HG03280 (cell line): ENCODE results near the gene NEDD4.
"Not testable (repeated sequence)": the region's sequence is repeated elsewhere in the genome, so short reads cannot be mapped to it uniquely, and the experiment has no call there.

Experiments used
- ATAC-seq: cut with Tn5 transposase; IDR thresholded peaks from one replicate; pipeline ENCODE4 v1.9.1; 2021; ENCODE audit warnings: mild to moderate bottlenecking, moderate library complexity; ENCODE audit not compliant: unreplicated experiment

The NEDD4 gene

DNA sequence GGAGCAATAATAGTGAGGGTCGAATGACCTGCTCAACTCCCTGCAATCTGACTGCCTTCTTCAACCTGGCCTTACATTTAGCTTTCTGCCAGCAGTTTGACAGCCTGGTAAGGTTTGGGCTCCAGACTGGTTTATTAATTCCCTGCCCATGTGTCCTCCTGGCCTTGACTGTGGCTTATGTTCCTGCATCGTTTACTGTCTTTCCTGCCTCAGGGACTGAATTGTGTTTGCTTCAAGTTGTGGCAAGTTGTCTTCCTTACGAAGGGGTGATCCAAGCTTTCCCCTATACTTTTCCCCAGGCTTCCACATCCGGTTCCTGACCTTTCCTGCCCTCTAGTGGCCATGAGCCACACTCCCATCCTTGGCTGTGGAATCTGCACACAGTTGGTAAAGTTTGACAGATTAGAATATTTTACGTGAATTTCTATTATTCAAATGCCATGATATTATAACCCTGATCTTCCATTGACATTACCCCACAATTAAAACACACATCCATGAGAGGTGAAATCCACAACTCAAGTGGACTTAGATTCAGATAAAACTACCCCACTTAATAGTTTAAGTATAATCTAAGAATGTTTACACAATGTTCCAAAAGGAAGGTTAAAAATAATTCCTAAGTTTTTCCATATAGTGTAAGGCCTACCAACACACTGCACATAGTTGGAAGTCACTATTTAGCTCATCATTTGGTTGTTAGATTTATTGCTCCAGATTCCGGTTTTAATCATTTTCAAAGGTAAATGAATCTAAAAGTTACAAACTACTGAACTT lies 95.7 kb downstream of the NEDD4 start:
- no peak for ATAC-seq

- no peak for ATAC-seq
Measured at GRCh38 chr15:55894399-55894965, 98.9 kb downstream of the NEDD4 start.

DNA sequence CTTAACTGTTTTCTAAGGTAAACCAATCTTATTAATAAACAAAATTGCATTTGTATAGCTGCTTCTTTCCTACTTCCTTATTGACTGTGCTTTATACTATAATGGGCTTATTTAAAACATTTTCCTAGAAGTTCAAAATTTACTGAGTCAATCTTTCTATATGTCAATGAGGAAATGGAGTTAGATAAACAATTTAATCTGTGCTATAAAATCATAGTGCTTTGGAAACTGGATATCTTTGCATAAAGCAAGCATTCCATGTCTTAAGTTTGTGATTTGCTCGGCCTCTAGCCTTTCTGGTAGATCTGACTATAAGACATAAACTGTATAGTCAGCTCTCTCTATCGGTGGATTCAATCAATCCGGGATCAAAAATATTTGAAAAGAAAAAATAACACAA lies 99.6 kb downstream of the NEDD4 start:
- no peak for ATAC-seq

- no peak for ATAC-seq
Measured at GRCh38 chr15:55891196-55891595, 102.2 kb downstream of the NEDD4 start.

DNA sequence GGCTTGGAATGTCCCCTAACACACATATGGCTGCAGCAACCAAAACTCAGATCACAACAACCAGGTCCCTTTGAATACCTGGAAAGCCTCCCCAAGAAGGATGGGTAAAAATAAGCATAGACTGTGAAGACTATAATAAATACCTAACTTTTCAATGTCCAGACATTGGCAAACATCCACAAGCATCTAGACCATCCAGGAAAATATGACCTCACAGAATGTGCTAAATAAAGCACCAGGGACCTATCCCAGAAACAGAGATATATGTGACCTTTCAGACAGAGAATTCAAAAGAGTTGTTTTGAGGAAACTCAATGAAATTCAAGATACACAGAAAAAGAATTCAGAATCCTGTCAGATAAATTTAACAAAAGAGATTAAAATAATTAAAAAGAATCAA lies 109.2 kb downstream of the NEDD4 start:
- ATAC-seq, result no peak

- no peak for ATAC-seq
Measured at GRCh38 chr15:55879181-55879580, 114.2 kb downstream of the NEDD4 start.

DNA sequence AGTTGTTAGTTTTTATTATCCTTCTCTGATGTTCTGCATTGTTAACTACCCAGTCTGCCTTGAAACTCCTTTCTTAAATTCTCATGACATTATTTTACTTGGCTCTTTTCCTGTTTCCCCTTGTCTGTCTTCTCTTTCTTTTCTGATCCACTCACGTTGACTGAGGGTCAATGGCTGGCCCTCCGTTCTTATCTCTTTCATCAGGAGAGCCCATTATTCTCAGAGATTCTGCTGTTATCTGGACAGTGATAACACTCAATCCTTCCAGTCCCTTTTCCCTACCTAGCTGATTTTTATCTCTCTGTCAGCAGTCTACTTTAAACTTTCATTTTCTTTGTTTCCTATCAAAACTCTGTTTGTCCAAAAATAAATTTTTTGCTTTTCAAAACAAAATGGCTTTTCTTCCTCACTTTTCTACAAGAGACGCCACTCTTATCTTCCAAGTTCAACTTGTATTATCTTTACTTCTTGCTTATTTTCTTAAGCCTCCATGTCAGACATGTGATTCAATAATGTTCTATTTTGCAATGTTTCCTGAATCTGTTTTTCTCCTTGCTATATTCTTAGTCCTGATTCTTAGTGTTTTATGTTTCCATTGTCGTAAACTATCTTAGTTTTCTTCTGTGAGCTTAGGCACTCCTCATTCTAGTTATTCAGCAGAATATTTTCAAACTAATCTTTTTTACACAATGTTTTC lies 120.2 kb downstream of the NEDD4 start:
- ATAC-seq, result no peak

GRCh38 chr15:55872471-55872870 lies 120.9 kb downstream of the NEDD4 start:
- no peak for ATAC-seq

GRCh38 chr15:55869660-55870059 lies 123.8 kb downstream of the NEDD4 start:
- no peak for ATAC-seq

- ATAC-seq, result no peak
Measured at GRCh38 chr15:55868707-55869106, 124.7 kb downstream of the NEDD4 start.

GRCh38 chr15:55868291-55868690 lies 125.1 kb downstream of the NEDD4 start:
- ATAC-seq, result not testable (repeated sequence)

GRCh38 chr15:55863911-55864310 lies 129.5 kb downstream of the NEDD4 start:
- ATAC-seq, result no peak

GRCh38 chr15:55861115-55861514 lies 132.3 kb downstream of the NEDD4 start:
- ATAC-seq, result no peak

GRCh38 chr15:55860468-55860867 lies 132.9 kb downstream of the NEDD4 start:
- no peak for ATAC-seq

DNA sequence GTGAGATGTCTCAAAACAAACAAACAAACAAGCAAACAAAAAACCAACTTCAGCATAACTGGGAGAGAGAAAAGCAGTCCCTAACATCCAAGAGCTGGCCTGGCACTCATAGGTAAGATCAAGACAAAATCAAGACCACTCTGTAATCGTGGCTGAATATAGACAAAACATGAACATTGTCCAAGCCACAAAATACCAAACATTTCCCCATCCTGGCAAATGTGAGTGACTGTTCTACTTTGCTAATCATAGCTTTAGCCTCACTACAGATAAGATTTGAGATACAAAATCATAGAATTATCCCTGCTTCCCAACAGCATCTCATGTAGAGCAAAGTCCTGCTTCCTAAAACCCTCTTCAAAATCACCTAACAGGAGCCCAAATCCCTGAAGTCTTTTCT lies 133.7 kb downstream of the NEDD4 start:
- ATAC-seq, result no peak

DNA sequence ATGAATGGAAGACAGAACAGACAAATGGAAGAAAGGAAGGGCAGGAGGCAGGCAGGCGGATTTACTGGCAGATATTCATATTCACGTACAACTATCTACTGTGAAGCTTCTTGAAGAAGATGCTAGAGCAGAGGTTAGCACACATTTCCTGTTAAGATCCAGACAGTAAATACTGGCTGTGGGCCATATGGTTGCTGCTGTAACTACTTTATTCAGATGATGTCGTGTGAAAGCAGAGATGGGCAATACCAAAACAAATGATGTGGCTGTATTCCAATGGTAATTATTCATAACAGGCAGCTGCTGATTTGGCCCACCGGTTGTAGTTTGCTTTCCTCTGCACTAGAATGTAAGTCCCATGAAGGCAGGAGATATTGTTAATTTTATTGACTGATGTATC lies 134.8 kb downstream of the NEDD4 start:
- no peak for ATAC-seq

DNA sequence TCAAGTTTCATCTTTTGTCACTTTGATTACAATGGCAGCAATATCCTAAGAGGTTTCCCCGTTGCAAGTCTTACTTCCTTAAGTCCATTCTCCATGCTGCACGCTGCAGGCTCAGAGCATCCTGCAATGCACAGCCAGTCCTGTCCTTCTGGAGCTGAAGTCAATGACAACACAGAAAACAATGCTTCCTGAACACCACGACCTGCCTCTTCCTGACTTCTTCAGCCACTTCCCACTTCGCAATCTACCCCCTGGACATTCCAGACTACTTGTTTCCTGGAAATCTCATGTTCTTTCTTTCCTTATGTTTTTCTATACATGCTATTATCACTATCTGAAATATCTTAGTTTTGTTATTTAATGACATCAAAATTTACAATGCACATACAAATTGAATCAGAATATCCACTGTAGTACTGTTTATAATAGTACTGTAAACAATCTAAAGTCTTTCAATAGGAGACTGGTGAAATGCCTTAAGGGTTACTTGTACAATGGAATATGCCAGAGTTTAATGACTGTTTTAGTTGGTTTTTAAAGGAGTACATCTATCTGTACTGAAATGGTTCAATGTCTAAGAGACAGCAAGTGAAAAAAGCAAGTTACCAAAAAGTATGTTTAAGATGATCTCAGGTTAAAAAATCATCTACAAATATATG lies 136.8 kb downstream of the NEDD4 start:
- no peak for ATAC-seq

DNA sequence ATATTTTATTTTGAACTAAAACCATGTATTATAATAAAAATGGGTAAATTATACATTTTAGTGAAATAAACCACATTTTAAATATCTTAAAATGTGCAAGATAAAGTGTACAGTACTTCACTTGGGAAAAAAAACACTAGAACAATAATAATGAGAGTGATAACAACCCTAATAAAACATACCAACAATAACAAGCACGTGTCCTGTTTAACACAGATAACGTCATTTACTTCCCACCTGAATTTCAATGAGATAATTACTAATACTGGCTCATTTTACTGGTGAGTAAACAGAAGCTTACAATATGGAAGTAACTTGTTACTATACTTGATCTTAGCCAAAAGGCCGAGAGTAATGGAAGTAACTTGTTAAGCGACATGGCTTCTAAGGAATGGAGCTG lies 140.3 kb downstream of the NEDD4 start:
- no peak for ATAC-seq

DNA sequence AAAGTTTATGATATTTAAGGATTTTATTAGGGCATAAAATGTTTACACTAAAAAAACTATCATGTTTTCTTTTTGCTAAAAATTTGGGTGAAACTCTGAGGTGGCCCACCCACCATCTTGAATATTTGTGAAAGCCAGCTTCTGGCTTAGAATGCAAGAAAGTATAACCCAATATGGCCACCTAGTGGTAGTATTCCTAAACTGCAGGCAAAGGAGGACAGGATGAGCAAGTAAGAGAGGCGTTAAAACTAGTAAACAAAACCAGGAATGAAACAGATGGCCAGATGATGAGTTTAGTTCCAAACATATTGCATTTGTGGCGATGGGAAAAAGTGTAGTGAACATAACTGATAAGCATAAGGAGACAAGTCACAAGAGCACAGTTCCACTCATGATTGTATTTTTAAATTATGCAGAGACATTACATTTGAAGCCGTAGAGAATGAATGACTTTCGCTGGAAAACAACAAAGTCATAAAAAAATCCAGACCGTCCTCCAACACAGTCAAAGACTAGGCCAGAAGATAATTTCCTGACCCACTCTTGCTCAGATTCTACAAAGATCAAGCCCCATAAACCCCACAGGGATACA lies 147.2 kb downstream of the NEDD4 start:
- peak; percentile 72 for ATAC-seq

GRCh38 chr15:55842897-55843296 lies 150.5 kb downstream of the NEDD4 start:
- ATAC-seq, result not testable (repeated sequence)

DNA sequence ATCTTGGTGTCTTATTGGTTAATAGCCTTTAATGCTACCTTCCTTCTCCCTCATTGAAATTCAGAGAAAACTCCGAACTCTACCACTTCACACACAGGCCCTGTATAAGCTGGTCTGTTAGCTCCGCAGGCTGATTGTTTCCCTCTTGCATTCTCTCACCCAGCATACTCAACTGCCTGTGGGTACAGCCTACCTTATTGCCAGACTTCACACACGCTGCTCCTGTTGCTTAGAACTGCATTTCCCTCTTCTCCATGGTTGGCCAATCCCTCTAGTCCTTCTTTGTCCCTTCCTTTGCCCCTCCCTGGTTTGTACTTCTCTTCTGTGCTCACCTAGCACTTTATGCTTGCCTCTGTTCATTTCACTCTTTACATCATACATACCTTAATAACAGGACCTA lies 157.5 kb downstream of the NEDD4 start:
- ATAC-seq, result no peak
